OCI-LY3 (cell line): ENCODE measurements around the gene ANAPC15.

Experiments used
- H2AFZ ChIP-seq: fragments of 200-600, 300-600 bp; shearing (Covaris generic); 2 replicates; pipeline ENCODE4 v1.6.0; 2014; ENCODE audit warnings: antibody characterized with exemption, low read depth, low read length
- H3K27ac ChIP-seq: fragments of 200-600, 300-600 bp; sonication (generic); 2 replicates; pipeline ENCODE4 v1.5.1; 2014; ENCODE audit warnings: mild to moderate bottlenecking, low read length, moderate library complexity, mixed read lengths
- H3K27me3 ChIP-seq: fragments of 200-600, 300-600 bp; sonication (generic); 2 replicates; pipeline ENCODE4 v1.6.1; 2014; ENCODE audit warnings: low read depth, low read length, mixed read lengths
- H3K36me3 ChIP-seq: fragments of 200-600, 300-600 bp; sonication (generic); replicated peaks from 2 replicates; pipeline ENCODE3; 2014; ENCODE audit warnings: low read depth, low read length, mixed read lengths
- H3K4me1 ChIP-seq: fragments of 300-600, 200-600 bp; sonication (generic); 2 replicates; pipeline ENCODE4 v1.6.1; 2014; ENCODE audit warnings: low read length, mixed read lengths
- H3K4me2 ChIP-seq: fragments of 200-600, 300-600 bp; sonication (generic); 2 replicates; pipeline ENCODE4 v1.6.1; 2014; ENCODE audit warnings: low read length, mixed read lengths
- H3K4me3 ChIP-seq: fragments of 300-600, 200-600 bp; sonication (generic); 2 replicates; pipeline ENCODE4 v1.5.1; 2014; ENCODE audit warnings: antibody characterized with exemption, mild to moderate bottlenecking, low read length, moderate library complexity
- H3K79me2 ChIP-seq: fragments of 300-600, 200-600 bp; shearing (Covaris generic); 2 replicates; pipeline ENCODE4 v1.6.1; 2014; ENCODE audit warnings: mild to moderate bottlenecking, low read length, mixed read lengths
- H3K9ac ChIP-seq: fragments of 300-600, 200-600 bp; shearing (Covaris generic); 2 replicates; pipeline ENCODE4 v1.6.0; 2014; ENCODE audit warnings: mild to moderate bottlenecking, low read length, moderate library complexity
- H3K9me3 ChIP-seq: fragments of 200-600, 300-600 bp; shearing (Covaris generic); 2 replicates; pipeline ENCODE4 v1.6.1; 2014; ENCODE audit warnings: low read length, mixed read lengths; ENCODE audit not compliant: insufficient read depth
- H4K20me1 ChIP-seq: fragments of 200-600, 300-600 bp; sonication (generic); 2 replicates; pipeline ENCODE4 v1.6.1; 2016; ENCODE audit warnings: low read length, mixed read lengths; ENCODE audit not compliant: insufficient read depth
- CTCF ChIP-seq: fragments of 200-600, 300-600 bp; sonication (generic); IDR thresholded peaks from 2 replicates; pipeline ENCODE4 v1.5.1; 2014; ENCODE audit warnings: antibody characterized with exemption, low read length, low read depth
- EZH2phosphoT487 ChIP-seq: fragments of 200-600 bp; shearing (Covaris generic); IDR thresholded peaks from 2 replicates; pipeline ENCODE4 v1.6.1; 2018; ENCODE audit warnings: antibody characterized with exemption, mixed run types, low read depth

Gene ANAPC15

GRCh38 chr11:72111300-72112142, 974 bp downstream of the ANAPC15 start:
- no peak for TF ChIP-seq CTCF
- no peak for TF ChIP-seq EZH2phosphoT487
- peaks cover 15% of the 10 kb centered on the region for H3K4me1 ChIP-seq
- peak overlapping the region; percentile 88 for H3K9ac ChIP-seq
- H2AFZ ChIP-seq: peak overlapping the region; percentile 8; the same call in 1 of the 2 replicates
- H4K20me1 ChIP-seq: no peaks in the 10 kb centered on the region
- H3K36me3 ChIP-seq: peaks cover 3% of the 10 kb centered on the region
- peak overlapping the region; percentile 85 for H3K27ac ChIP-seq
- no peaks in the 10 kb centered on the region for H3K9me3 ChIP-seq
- H3K4me2 ChIP-seq: peak overlapping the region; percentile 99
- peak overlapping the region; percentile 87 for H3K4me3 ChIP-seq
- no peaks in the 10 kb centered on the region for H3K27me3 ChIP-seq
- H3K79me2 ChIP-seq: 0 out of 2 replicates have a peak, but pooled peaks cover 3% of the 10 kb centered on the region

GRCh38 chr11:72105888-72106287, 6.6 kb downstream of the ANAPC15 start, which contains the start of gene TOMT:
Gene TOMT (plus strand): TSS chr11:72105924. CDS start chr11:72105952, 28 bp downstream.
- H3K36me3 ChIP-seq: peaks cover 9% of the 10 kb centered on the region
- H3K9ac ChIP-seq: no peak within 1 kb of the TSS
- H3K79me2 ChIP-seq: peaks cover 22% of the 10 kb centered on the region
- no peaks in the 10 kb centered on the region for H4K20me1 ChIP-seq
- peaks cover 20% of the 10 kb centered on the region for H3K4me1 ChIP-seq
- H3K27me3 ChIP-seq: no peaks in the 10 kb centered on the region
- no peak within 1 kb of the TSS for H2AFZ ChIP-seq
- TF ChIP-seq EZH2phosphoT487: no peak
- no peak for TF ChIP-seq CTCF
- no peak within 1 kb of the TSS for H3K4me2 ChIP-seq
- no peaks in the 10 kb centered on the region for H3K9me3 ChIP-seq
- H3K4me3 ChIP-seq: no peak within 1 kb of the TSS
- H3K27ac ChIP-seq: no peak within 1 kb of the TSS

GRCh38 chr11:72103754-72104167, 8.7 kb downstream of the ANAPC15 start:
- no peaks in the 10 kb centered on the region for H4K20me1 ChIP-seq
- H3K79me2 ChIP-seq: peaks cover 39% of the 10 kb centered on the region
- peaks cover 20% of the 10 kb centered on the region for H3K4me1 ChIP-seq
- peak overlapping the region; percentile 97 for H3K4me3 ChIP-seq
- TF ChIP-seq EZH2phosphoT487 (no peak), CTCF (no peak)
- peak overlapping the region; percentile 41; the same call in 1 of the 2 replicates for H3K9ac ChIP-seq
- peaks cover 11% of the 10 kb centered on the region for H3K36me3 ChIP-seq
- no peak overlapping the region for H2AFZ ChIP-seq
- H3K4me2 ChIP-seq: peak overlapping the region; percentile 90
- no peaks in the 10 kb centered on the region for H3K9me3 ChIP-seq
- H3K27ac ChIP-seq: peak overlapping the region; percentile 40
- no peaks in the 10 kb centered on the region for H3K27me3 ChIP-seq

GRCh38 chr11:72102946-72103753, 9.3 kb downstream of the ANAPC15 start, which contains the start of gene LAMTOR1:
Gene LAMTOR1 (minus strand): TSS chr11:72103297. CDS start chr11:72103224, 73 bp downstream.
- peaks cover 17% of the 10 kb centered on the region for H3K36me3 ChIP-seq
- H3K9ac ChIP-seq: peak within 1 kb of the TSS; percentile 99
- H3K79me2 ChIP-seq: peaks cover 39% of the 10 kb centered on the region
- H3K4me1 ChIP-seq: peaks cover 20% of the 10 kb centered on the region
- H3K27ac ChIP-seq: peak within 1 kb of the TSS; percentile 71
- H4K20me1 ChIP-seq: no peaks in the 10 kb centered on the region
- peak within 1 kb of the TSS; percentile 72; the same call in 1 of the 2 replicates for H2AFZ ChIP-seq
- H3K4me3 ChIP-seq: peak within 1 kb of the TSS; percentile 97
- H3K9me3 ChIP-seq: no peaks in the 10 kb centered on the region
- no peaks in the 10 kb centered on the region for H3K27me3 ChIP-seq
- no peak for TF ChIP-seq CTCF
- H3K4me2 ChIP-seq: peak within 1 kb of the TSS; percentile 95
